Liver (tissue), 9 donors: ENCODE results near the gene ARPC4. TPM values are rescaled to one million over a fixed set of nuclear protein-coding genes. Genes with fewer than 3 reads are reported as not detected.
"Not testable (repeated sequence)": the region's sequence is repeated elsewhere in the genome, so short reads cannot be mapped to it uniquely, and the experiment has no call there.

ENCODE experiments used
- DNase-seq: peaks from one replicate; pipeline ENCODE4 v3.0.0-alpha.2; 2017; ENCODE audit warnings: low spot score
- H3K27ac ChIP-seq, 2 donors: one replicate each; pipeline ENCODE4 v1.7.0; 2013; ENCODE audit warnings: inconsistent platforms in 2 of 2, low read length in 2 of 2, control low read depth in 1 of 2, low read depth in 1 of 2, mild to moderate bottlenecking in 1 of 2
- H3K27me3 ChIP-seq, 4 donors: one replicate each; pipeline versions ENCODE4 v1.6.1 to v1.7.0; 2013; ENCODE audit warnings: low read length in 3 of 4, inconsistent platforms in 1 of 4, mild to moderate bottlenecking in 1 of 4, moderate library complexity in 1 of 4; ENCODE audit not compliant: control insufficient read depth in 4 of 4, insufficient read depth in 4 of 4
- H3K36me3 ChIP-seq, 4 donors: one replicate each; pipeline versions ENCODE4 v1.6.1 to v1.7.0; 2013; ENCODE audit warnings: low read length in 3 of 4, mild to moderate bottlenecking in 3 of 4, low read depth in 1 of 4, moderate library complexity in 1 of 4; ENCODE audit not compliant: control insufficient read depth in 4 of 4, insufficient read depth in 3 of 4
- H3K4me1 ChIP-seq, 4 donors: one replicate each; pipeline versions ENCODE4 v1.6.1 to v1.7.0; 2013; ENCODE audit warnings: low read length in 3 of 4, mild to moderate bottlenecking in 3 of 4, moderate library complexity in 1 of 4; ENCODE audit not compliant: control insufficient read depth in 4 of 4, insufficient read depth in 4 of 4
- H3K4me3 ChIP-seq, 3 donors: one replicate each; pipeline versions ENCODE4 v1.6.1 to v1.7.0; 2013; ENCODE audit warnings: low read length in 3 of 3, control low read depth in 1 of 3, low read depth in 1 of 3, mild to moderate bottlenecking in 1 of 3
- H3K9ac ChIP-seq, 2 donors: one replicate each; pipeline ENCODE4 v1.7.0; 2013; ENCODE audit warnings: low read length in 2 of 2, mild to moderate bottlenecking in 2 of 2, moderate library complexity in 2 of 2, control low read depth in 1 of 2, low read depth in 1 of 2
- H3K9me3 ChIP-seq, 4 donors: one replicate each; pipeline versions ENCODE4 v1.6.1 to v1.7.0; 2013; ENCODE audit warnings: low read length in 3 of 4; ENCODE audit not compliant: control insufficient read depth in 4 of 4
- EGR1 ChIP-seq, 2 donors: IDR thresholded peaks; 2 replicates each; pipeline ENCODE4 v1.6.1; 2016 to 2018; ENCODE audit warnings: antibody characterized with exemption in 2 of 2, low read depth in 2 of 2
- FOXA1 ChIP-seq: IDR thresholded peaks from 2 replicates; pipeline ENCODE4 v1.6.1; 2016; ENCODE audit warnings: antibody characterized with exemption
- FOXA2 ChIP-seq: IDR thresholded peaks from 2 replicates; pipeline ENCODE4 v1.6.1; 2016; ENCODE audit warnings: antibody characterized with exemption
- GABPA ChIP-seq, 2 donors: IDR thresholded peaks in 1 of 2; conservative IDR thresholded peaks in 1 of 2; 2 replicates each; pipeline ENCODE4 v1.6.1; 2016; ENCODE audit warnings: antibody characterized with exemption in 2 of 2, mild to moderate bottlenecking in 1 of 2, moderate library complexity in 1 of 2
- HNF4A ChIP-seq, 2 donors: conservative IDR thresholded peaks; 2 replicates each; pipeline ENCODE4 v1.6.1; 2016; ENCODE audit warnings: antibody characterized with exemption in 2 of 2, mild to moderate bottlenecking in 2 of 2
- HNF4G ChIP-seq: IDR thresholded peaks from 2 replicates; pipeline ENCODE4 v1.6.1; 2016; ENCODE audit warnings: antibody characterized with exemption
- JUND ChIP-seq, 2 donors: IDR thresholded peaks; 2 replicates each; pipeline ENCODE4 v1.6.1; 2016; ENCODE audit warnings: antibody characterized with exemption in 2 of 2
- NR2F2 ChIP-seq: IDR thresholded peaks from 2 replicates; pipeline ENCODE4 v1.6.1; 2016; ENCODE audit warnings: antibody characterized with exemption
- RAD21 ChIP-seq, 2 donors: IDR thresholded peaks; 2 replicates each; pipeline ENCODE4 v1.6.1; 2016; ENCODE audit warnings: antibody characterized with exemption in 2 of 2, mild to moderate bottlenecking in 2 of 2
- RXRA ChIP-seq, 2 donors: IDR thresholded peaks; 2 replicates each; pipeline ENCODE4 v1.6.1; 2017 to 2018; ENCODE audit warnings: antibody characterized with exemption in 2 of 2, mild to moderate bottlenecking in 1 of 2
- SP1 ChIP-seq: IDR thresholded peaks from 2 replicates; pipeline ENCODE4 v1.6.1; 2018; ENCODE audit warnings: antibody characterized with exemption, mild to moderate bottlenecking
- TAF1 ChIP-seq: conservative IDR thresholded peaks from 2 replicates; pipeline ENCODE4 v1.6.1; 2016; ENCODE audit warnings: antibody characterized with exemption, mild to moderate bottlenecking
- YY1 ChIP-seq: IDR thresholded peaks from 2 replicates; pipeline ENCODE4 v1.6.1; 2016; ENCODE audit warnings: antibody characterized with exemption, mild to moderate bottlenecking
- WGBS: extraction: QIAGEN DNeasy Blood & Tissue Kit; methylation state at CpG from one replicate; pipeline ENCODE4 v1.1.7; 2013; 5-methylcytosine and 5-hydroxymethylcytosine counted together
- polyA plus RNA-seq, 2 donors: library from polyadenylated mRNA; stranded (reverse) in 1 of 2; unstranded in 1 of 2; fragments of 200-250 nt in 1 of 2; fragments of >200 nt in 1 of 2; fragmentation: Nextera tagmentation in 1 of 2; extraction: Ambion mirVana in 1 of 2; gene quantifications; one replicate each; pipeline versions ENCODE4 v1.2.1 to v1.2.3, GENCODE V29; 2013 to 2015
- total RNA-seq, 2 donors: library from RNA; depleted of rRNA; stranded (reverse); fragments of >200 nt; gene quantifications; one replicate each; pipeline ENCODE4 v1.2.3, GENCODE V29; 2014
- TF ChIP-seq, protein P1 (sequence below): fragments of 150-350 bp; IDR thresholded peaks from 2 replicates; pipeline ENCODE4 v1.5.1; 2017; ENCODE audit warnings: improper control_type of control experiment, low read depth, low read length; ENCODE audit not compliant: missing input control
- TF ChIP-seq, protein P2 (sequence below): IDR thresholded peaks from 2 replicates; pipeline ENCODE4 v1.6.1; 2016; ENCODE audit warnings: antibody characterized with exemption
- TF ChIP-seq, protein P3 (sequence below): IDR thresholded peaks from 2 replicates; pipeline ENCODE4 v1.6.1; 2016; ENCODE audit warnings: antibody characterized with exemption
- TF ChIP-seq, protein P4 (sequence below): IDR thresholded peaks from 2 replicates; pipeline ENCODE4 v1.6.1; 2016; ENCODE audit warnings: antibody characterized with exemption
- TF ChIP-seq, protein P5 (sequence below): IDR thresholded peaks from 2 replicates; pipeline ENCODE4 v1.6.1; 2016; ENCODE audit warnings: antibody characterized with exemption, mild to moderate bottlenecking
- donor health status: healthy.
- donor health status: healthy.
- donor health status: healthy.
- donor health status: healthy.
- donor health status: healthy.

ARPC4 gene
- total and polyA plus RNA-seq, 4 donors = 22.1 to 53.6 (median 52.5) TPM

DNA sequence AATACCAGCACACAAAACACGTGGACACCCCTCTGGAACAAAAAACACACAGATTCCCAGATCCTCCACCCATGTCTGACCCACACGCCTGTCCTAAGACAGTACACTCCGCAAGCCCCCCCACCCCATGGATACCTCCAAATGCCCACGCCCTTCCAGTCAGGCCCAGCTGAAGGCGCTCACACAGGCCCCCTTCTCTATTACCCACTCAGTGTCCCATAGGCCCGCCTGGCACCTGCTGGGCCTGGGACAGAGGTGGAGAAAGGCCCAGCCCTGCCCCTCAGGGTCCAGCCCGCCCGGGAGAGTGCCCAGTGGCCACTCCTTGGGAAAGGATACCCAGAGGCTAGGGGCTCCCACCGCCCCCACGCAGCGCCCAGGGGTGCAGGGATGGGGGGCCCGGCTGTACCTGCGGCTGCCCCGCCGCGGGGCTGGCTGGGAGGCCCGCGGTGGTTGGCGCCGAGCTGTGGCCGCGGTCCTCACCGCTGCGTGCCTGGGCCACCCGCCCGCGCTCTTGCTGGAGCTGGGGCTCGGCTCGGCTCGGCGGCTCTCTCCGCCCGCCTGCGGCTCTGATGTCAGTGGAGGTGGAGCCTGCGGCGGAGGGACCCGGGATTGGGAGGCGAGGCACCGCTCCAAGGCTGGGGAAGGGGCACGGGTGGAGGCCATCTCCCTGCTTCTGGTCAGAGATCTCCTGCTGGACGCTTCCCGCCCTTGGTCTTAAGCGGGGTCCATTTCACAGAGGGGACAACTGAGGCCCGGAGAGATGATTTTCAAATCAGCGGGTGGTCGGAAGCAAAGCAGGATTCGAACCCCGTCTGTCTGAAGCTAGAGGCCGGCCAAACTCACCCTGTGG, 23.2 kb upstream of the ARPC4 start, which contains the start of gene CAMK1 (continued):
- TF ChIP-seq, protein P1, sequence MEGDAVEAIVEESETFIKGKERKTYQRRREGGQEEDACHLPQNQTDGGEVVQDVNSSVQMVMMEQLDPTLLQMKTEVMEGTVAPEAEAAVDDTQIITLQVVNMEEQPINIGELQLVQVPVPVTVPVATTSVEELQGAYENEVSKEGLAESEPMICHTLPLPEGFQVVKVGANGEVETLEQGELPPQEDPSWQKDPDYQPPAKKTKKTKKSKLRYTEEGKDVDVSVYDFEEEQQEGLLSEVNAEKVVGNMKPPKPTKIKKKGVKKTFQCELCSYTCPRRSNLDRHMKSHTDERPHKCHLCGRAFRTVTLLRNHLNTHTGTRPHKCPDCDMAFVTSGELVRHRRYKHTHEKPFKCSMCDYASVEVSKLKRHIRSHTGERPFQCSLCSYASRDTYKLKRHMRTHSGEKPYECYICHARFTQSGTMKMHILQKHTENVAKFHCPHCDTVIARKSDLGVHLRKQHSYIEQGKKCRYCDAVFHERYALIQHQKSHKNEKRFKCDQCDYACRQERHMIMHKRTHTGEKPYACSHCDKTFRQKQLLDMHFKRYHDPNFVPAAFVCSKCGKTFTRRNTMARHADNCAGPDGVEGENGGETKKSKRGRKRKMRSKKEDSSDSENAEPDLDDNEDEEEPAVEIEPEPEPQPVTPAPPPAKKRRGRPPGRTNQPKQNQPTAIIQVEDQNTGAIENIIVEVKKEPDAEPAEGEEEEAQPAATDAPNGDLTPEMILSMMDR = no peak
- no peak for TF ChIP-seq HNF4A (conservative IDR thresholded peaks at IDR 0.05)
- TF ChIP-seq, protein P2, sequence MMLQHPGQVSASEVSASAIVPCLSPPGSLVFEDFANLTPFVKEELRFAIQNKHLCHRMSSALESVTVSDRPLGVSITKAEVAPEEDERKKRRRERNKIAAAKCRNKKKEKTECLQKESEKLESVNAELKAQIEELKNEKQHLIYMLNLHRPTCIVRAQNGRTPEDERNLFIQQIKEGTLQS = no peak

DNA sequence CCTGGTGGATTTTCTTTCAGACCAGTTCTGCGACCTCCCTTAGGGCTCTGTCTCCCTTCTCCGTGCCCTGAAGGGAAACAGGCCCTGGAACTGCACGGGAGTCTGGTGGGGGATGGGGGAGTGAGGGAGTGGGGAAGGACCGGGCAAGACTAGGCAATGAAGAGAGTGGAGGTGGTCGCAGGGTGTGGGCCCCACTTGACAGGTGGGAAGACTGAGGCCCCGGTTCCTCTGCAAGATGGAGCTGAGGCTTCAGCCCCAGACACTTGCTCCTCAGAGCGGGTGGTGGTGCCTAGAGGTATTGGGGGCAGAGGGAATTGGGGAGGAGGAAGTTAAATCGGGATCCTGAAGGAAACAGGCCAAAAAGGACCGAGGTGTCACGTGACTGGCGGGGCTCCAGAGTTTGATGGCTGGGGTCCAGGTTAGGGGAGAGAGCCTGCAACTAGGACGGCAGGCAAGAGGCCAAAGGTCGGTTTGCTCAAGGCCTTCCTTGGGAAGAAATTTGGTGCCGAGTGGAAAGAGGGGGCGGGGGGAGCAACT, 22.5 kb upstream of the ARPC4 start:
- Histone ChIP-seq H3K36me3 (peaks cover 0 to 6% (median 4%) of the 10 kb centered on the region in 4 donors), H3K9me3 (no peaks in the 10 kb centered on the region), H3K4me3 (peak overlapping the region; percentile 50 to 70 (median 68)), H3K4me1 (peaks cover 8 to 28% (median 22%) of the 10 kb centered on the region in 4 donors), H3K27me3 (no peaks in the 10 kb centered on the region), H3K9ac (peak overlapping the region; percentile 59 to 74), H3K27ac (peak overlapping the region; percentile 88 to 93)
- DNase-seq = peak; percentile 83
- TF ChIP-seq RXRA (IDR thresholded peaks at IDR 0.05) (peak; percentile 41 to 69), RAD21 (IDR thresholded peaks at IDR 0.05) (peak in 1 of 2 donors; percentile 44), JUND (IDR thresholded peaks at IDR 0.05) (peak in 1 of 2 donors; percentile 46), FOXA1 (no peak), GABPA (IDR thresholded peaks at IDR 0.05 in 1 of 2, conservative IDR thresholded peaks at IDR 0.05 in 1 of 2) (peak in 1 of 2 donors; percentile 55), NR2F2 (peak; percentile 95), HNF4A (conservative IDR thresholded peaks at IDR 0.05) (peak; percentile 91), HNF4G (peak; percentile 76), EGR1 (IDR thresholded peaks at IDR 0.05; ENCODE audit: low read depth in 2 of 2) (peak; percentile 65 to 74), YY1 (no peak), TAF1 (no peak), FOXA2 (peak; percentile 28), SP1 (peak; percentile 89)
- TF ChIP-seq, protein P3, sequence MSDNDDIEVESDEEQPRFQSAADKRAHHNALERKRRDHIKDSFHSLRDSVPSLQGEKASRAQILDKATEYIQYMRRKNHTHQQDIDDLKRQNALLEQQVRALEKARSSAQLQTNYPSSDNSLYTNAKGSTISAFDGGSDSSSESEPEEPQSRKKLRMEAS = peak; percentile 48
- TF ChIP-seq, protein P4, sequence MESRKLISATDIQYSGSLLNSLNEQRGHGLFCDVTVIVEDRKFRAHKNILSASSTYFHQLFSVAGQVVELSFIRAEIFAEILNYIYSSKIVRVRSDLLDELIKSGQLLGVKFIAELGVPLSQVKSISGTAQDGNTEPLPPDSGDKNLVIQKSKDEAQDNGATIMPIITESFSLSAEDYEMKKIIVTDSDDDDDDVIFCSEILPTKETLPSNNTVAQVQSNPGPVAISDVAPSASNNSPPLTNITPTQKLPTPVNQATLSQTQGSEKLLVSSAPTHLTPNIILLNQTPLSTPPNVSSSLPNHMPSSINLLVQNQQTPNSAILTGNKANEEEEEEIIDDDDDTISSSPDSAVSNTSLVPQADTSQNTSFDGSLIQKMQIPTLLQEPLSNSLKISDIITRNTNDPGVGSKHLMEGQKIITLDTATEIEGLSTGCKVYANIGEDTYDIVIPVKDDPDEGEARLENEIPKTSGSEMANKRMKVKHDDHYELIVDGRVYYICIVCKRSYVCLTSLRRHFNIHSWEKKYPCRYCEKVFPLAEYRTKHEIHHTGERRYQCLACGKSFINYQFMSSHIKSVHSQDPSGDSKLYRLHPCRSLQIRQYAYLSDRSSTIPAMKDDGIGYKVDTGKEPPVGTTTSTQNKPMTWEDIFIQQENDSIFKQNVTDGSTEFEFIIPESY = peak; percentile 40
- TF ChIP-seq, protein P5, sequence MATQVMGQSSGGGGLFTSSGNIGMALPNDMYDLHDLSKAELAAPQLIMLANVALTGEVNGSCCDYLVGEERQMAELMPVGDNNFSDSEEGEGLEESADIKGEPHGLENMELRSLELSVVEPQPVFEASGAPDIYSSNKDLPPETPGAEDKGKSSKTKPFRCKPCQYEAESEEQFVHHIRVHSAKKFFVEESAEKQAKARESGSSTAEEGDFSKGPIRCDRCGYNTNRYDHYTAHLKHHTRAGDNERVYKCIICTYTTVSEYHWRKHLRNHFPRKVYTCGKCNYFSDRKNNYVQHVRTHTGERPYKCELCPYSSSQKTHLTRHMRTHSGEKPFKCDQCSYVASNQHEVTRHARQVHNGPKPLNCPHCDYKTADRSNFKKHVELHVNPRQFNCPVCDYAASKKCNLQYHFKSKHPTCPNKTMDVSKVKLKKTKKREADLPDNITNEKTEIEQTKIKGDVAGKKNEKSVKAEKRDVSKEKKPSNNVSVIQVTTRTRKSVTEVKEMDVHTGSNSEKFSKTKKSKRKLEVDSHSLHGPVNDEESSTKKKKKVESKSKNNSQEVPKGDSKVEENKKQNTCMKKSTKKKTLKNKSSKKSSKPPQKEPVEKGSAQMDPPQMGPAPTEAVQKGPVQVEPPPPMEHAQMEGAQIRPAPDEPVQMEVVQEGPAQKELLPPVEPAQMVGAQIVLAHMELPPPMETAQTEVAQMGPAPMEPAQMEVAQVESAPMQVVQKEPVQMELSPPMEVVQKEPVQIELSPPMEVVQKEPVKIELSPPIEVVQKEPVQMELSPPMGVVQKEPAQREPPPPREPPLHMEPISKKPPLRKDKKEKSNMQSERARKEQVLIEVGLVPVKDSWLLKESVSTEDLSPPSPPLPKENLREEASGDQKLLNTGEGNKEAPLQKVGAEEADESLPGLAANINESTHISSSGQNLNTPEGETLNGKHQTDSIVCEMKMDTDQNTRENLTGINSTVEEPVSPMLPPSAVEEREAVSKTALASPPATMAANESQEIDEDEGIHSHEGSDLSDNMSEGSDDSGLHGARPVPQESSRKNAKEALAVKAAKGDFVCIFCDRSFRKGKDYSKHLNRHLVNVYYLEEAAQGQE = peak; percentile 28
- TF ChIP-seq, protein P1 = no peak
- TF ChIP-seq, protein P2 = peak; percentile 39
- WGBS = 7% methylated on average over 15 of the region's 15 CpGs

DNA sequence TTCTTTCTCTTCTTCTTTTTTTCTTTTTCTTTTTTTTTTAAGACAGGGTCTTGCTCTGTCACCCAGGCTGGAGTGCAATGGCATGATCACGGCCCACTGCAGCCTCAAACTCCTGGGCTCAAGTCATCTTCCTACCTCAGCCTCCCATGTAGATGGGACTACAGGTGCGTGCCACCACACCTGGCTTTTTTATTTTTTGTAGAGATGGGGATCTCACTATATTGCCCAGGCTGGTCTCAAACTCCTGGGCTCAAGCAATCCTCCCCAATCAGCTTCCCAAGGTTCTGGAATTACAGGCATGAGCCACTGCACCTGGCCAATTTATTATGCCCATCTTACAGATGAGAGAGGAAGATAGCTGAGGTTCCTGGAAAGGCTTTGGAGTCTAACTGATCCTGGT, 21.9 kb upstream of the ARPC4 start:
- H3K4me1 ChIP-seq = peaks cover 8 to 28% (median 22%) of the 10 kb centered on the region in 4 donors
- 88% methylated on average over 2 of the region's 2 CpGs for WGBS
- H3K27me3 ChIP-seq = not testable (repeated sequence)

More for the DNA sequence above, 21.9 kb upstream of the ARPC4 start:
- Histone ChIP-seq H3K27ac (peak overlapping the region in 1 of 2 donors; percentile 93), H3K4me3 (peak overlapping the region in 1 of 3 donors; percentile 3)
- H3K9ac ChIP-seq, H3K36me3 ChIP-seq, H3K9me3 ChIP-seq, DNase-seq: not testable (repeated sequence)
